Fibroblast of lung (primary cell): ENCODE measurements around the gene YBX1. TPM values are rescaled to one million over a fixed set of nuclear protein-coding genes. Genes with fewer than 3 reads are reported as not detected.

ENCODE experiments used
- DNase-seq, 2 donors: peaks; one replicate each; pipeline versions ENCODE4 v3.0.0 to v3.0.0-alpha.2; 2010; ENCODE audit warnings: low read depth in 2 of 2
- H2AFZ ChIP-seq: 2 replicates; pipeline ENCODE4 v1.5.1; 2012; ENCODE audit warnings: low read length, control low read depth, inconsistent platforms
- H3K27ac ChIP-seq: 2 replicates; pipeline ENCODE4 v1.5.1; 2011; ENCODE audit warnings: low read length, control low read depth; ENCODE audit not compliant: insufficient read depth
- H3K27me3 ChIP-seq: 2 replicates; pipeline ENCODE4 v1.5.1; 2011; ENCODE audit warnings: mild to moderate bottlenecking, low read length; ENCODE audit not compliant: control insufficient read depth, insufficient read depth
- H3K36me3 ChIP-seq: 2 replicates; pipeline ENCODE4 v1.5.1; 2011; ENCODE audit warnings: low read length; ENCODE audit not compliant: control insufficient read depth, insufficient read depth
- H3K4me1 ChIP-seq: 2 replicates; pipeline ENCODE4 v1.5.1; 2011; ENCODE audit warnings: low read length; ENCODE audit not compliant: control insufficient read depth, insufficient read depth; ENCODE audit errors: extremely low read depth
- H3K4me2 ChIP-seq: 2 replicates; pipeline ENCODE4 v1.5.1; 2011; ENCODE audit warnings: low read length, control low read depth; ENCODE audit not compliant: insufficient read depth; ENCODE audit errors: extremely low read depth
- H3K4me3 ChIP-seq, 4 experiments: fragments of 200-600 bp in 1 of 4; sonication (generic) in 1 of 4; replicated peaks in 1 of 4; 2 replicates each; pipeline ENCODE4 v1.5.1; 2011 to 2016; ENCODE audit warnings: low read length in 4 of 4, low read depth in 3 of 4, mild to moderate bottlenecking in 3 of 4, control low read depth in 2 of 4, inconsistent platforms in 1 of 4, mixed read lengths in 1 of 4; ENCODE audit not compliant: insufficient read depth in 1 of 4; ENCODE audit errors: control extremely low read depth in 1 of 4
- H3K79me2 ChIP-seq: 2 replicates; pipeline ENCODE4 v1.5.1; 2012; ENCODE audit warnings: mild to moderate bottlenecking, low read length, inconsistent platforms; ENCODE audit not compliant: control insufficient read depth, insufficient read depth
- H3K9ac ChIP-seq: 2 replicates; pipeline ENCODE4 v1.5.1; 2011; ENCODE audit warnings: mild to moderate bottlenecking, low read length, control low read depth; ENCODE audit not compliant: insufficient read depth
- H3K9me3 ChIP-seq: 2 replicates; pipeline ENCODE4 v1.5.1; 2012; ENCODE audit warnings: low read depth, low read length; ENCODE audit not compliant: control insufficient read depth, insufficient read depth
- H4K20me1 ChIP-seq: 2 replicates; pipeline ENCODE4 v1.5.1; 2011; ENCODE audit warnings: low read length; ENCODE audit not compliant: control insufficient read depth, insufficient read depth; ENCODE audit errors: extremely low read depth
- CTCF ChIP-seq, 2 donors: IDR thresholded peaks in 1 of 2; conservative IDR thresholded peaks in 1 of 2; 1 replicate in 1 of 2; 2 replicates in 1 of 2; pipeline ENCODE4 v1.5.1; 2011 to 2012; ENCODE audit warnings: low read length in 2 of 2, control low read depth in 1 of 2, inconsistent platforms in 1 of 2, low read depth in 1 of 2, mild to moderate bottlenecking in 1 of 2
- EZH2 ChIP-seq: IDR thresholded peaks from 2 replicates; pipeline ENCODE4 v1.5.1; 2012; ENCODE audit warnings: low read length, control low read depth, mild to moderate bottlenecking; ENCODE audit errors: missing control alignments
- polyA plus RNA-seq, 2 donors: library from polyadenylated mRNA; depleted of rRNA in 1 of 2; stranded (reverse) in 1 of 2; unstranded in 1 of 2; fragments of >200 nt; gene quantifications; 2 replicates each; pipeline ENCODE4 v1.2.1, GENCODE V29; 2011 to 2012; ENCODE audit warnings: missing spikeins in 1 of 2
- total RNA-seq: library from RNA; depleted of rRNA; stranded (reverse); fragments of >200 nt; gene quantifications from 2 replicates; pipeline ENCODE4 v1.2.1, GENCODE V29; 2014

Gene YBX1
- total and polyA plus RNA-seq, 2 donors (not counting 1 experiment from before 2014, with no cell fraction given): 795 to 799 TPM

DNA sequence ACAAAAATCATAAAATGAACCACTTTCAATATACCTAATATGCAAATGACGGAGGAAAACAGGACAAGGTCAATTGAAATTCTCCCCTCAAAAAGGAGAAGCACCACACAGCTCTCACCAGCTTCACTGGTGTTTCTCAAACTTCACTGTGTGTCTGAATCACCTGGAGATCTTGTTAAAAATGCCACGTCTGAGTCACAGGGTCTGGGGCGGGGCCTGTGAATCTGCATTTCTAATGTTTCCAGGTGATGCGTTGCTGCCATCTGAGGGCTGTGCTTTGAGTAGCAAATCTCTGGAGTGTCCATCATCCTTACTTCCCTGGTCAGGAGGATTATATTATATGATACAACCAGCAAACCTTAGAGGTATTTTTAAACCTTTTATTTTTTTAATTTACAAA lies 48.8 kb downstream of the YBX1 start:
- no peaks in the 10 kb centered on the region for H3K4me1 ChIP-seq
- H3K27me3 ChIP-seq: no peaks in the 10 kb centered on the region
- no peaks in the 10 kb centered on the region for H3K79me2 ChIP-seq
- H3K4me2 ChIP-seq: no peak overlapping the region
- no peak overlapping the region for H3K27ac ChIP-seq
- TF ChIP-seq EZH2 (no peak), CTCF (conservative IDR thresholded peaks at IDR 0.05 in 1 of 2, IDR thresholded peaks at IDR 0.05 in 1 of 2; ENCODE audit: low read depth in 1 of 2, low read length in 2 of 2) (no peak)
- no peaks in the 10 kb centered on the region for H4K20me1 ChIP-seq
- H3K36me3 ChIP-seq: no peaks in the 10 kb centered on the region
- no peak overlapping the region for H3K4me3 ChIP-seq
- H3K9me3 ChIP-seq: no peaks in the 10 kb centered on the region
- no peak for DNase-seq
- H2AFZ ChIP-seq: no peak overlapping the region
- H3K9ac ChIP-seq: no peak overlapping the region

DNA sequence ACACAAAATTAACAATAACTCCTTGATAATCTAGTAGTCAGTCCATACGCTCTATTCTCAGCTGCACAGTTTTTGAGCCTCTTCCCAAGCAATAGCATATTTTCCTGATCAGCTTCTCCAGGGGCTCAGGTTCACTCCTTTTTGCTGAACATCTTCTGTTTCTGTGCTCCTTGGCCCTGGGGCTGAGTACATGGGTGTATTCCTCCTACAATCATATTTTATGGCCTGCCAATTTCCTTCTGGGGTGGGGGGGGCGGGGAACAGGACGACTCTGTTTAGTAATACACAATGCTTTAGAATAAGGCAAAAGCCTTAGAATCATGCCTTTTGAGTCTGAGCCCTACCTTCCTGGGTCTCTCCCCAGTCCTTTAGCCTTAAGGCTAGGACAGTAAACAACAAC lies 49.4 kb downstream of the YBX1 start:
- Histone ChIP-seq H3K4me2 (no peak overlapping the region), H3K79me2 (no peaks in the 10 kb centered on the region), H3K4me3 (no peak overlapping the region), H4K20me1 (no peaks in the 10 kb centered on the region), H3K27me3 (no peaks in the 10 kb centered on the region), H3K4me1 (no peaks in the 10 kb centered on the region), H3K36me3 (no peaks in the 10 kb centered on the region), H3K9me3 (no peaks in the 10 kb centered on the region), H2AFZ (no peak overlapping the region), H3K9ac (no peak overlapping the region), H3K27ac (no peak overlapping the region)
- no peak for DNase-seq
- TF ChIP-seq EZH2 (no peak), CTCF (conservative IDR thresholded peaks at IDR 0.05 in 1 of 2, IDR thresholded peaks at IDR 0.05 in 1 of 2; ENCODE audit: low read depth in 1 of 2, low read length in 2 of 2) (no peak)

DNA sequence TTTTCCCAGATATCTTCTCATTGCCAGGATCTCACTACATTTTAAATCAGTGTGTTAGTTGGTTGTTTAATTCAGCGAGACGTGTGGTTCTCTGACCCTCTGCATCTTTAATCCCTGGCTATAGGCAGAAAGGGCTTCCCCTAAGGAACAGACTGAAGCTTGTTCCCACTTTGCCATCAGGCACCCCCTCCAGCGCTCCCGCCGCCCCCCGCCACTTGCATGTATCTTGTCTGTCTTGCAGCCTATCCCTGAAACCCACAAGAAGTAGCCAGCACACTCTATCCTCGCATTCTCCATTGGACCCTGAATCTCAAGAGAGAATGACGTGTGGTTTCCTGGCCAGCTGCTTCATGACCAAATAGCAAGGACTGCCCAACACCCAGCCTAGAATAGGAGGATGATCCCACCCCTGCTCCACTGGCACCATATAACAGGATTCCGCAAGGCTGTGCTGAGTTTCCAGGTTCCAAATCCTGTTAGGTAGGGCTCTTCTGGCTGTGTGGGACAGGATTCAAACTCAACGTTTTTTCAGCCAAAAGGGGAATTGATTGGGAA lies 50.0 kb downstream of the YBX1 start:
- Histone ChIP-seq H3K4me2 (no peak overlapping the region), H3K79me2 (no peaks in the 10 kb centered on the region), H3K36me3 (no peaks in the 10 kb centered on the region)

More for the DNA sequence above, 50.0 kb downstream of the YBX1 start:
- no peak for DNase-seq
- Histone ChIP-seq H3K4me3 (no peak overlapping the region), H3K9me3 (no peaks in the 10 kb centered on the region), H3K9ac (no peak overlapping the region), H2AFZ (no peak overlapping the region), H3K27me3 (no peaks in the 10 kb centered on the region), H3K4me1 (no peaks in the 10 kb centered on the region), H3K27ac (no peak overlapping the region), H4K20me1 (no peaks in the 10 kb centered on the region)
- TF ChIP-seq CTCF (conservative IDR thresholded peaks at IDR 0.05 in 1 of 2, IDR thresholded peaks at IDR 0.05 in 1 of 2; ENCODE audit: low read depth in 1 of 2, low read length in 2 of 2): no peak
- TF ChIP-seq EZH2: no peak
